ENCODE data around the gene BTBD2. TPM values are rescaled to one million over a fixed set of nuclear protein-coding genes. Genes with fewer than 3 reads are reported as not detected.

BTBD2 gene
- total RNA-seq, 1 donor = 46.6 TPM

GRCh38 chr19:1956122-1956494, 59.4 kb downstream of the BTBD2 start:
- DNase-seq (ENCODE audit: low read depth) = no peak
- H3K4me3 ChIP-seq (ENCODE audit: low read depth, low read length) = no peak overlapping the region
- no peak for TF ChIP-seq CTCF (IDR thresholded peaks at IDR 0.05; ENCODE audit: insufficient read depth, low read depth, low read length)

- TF ChIP-seq CTCF (IDR thresholded peaks at IDR 0.05; ENCODE audit: insufficient read depth, low read depth, low read length) = no peak
- DNase-seq (ENCODE audit: low read depth) = no peak
- no peak overlapping the region for H3K4me3 ChIP-seq (ENCODE audit: low read depth, low read length)
Observed at GRCh38 chr19:1955171-1956121, 60.1 kb downstream of the BTBD2 start.

- TF ChIP-seq CTCF (IDR thresholded peaks at IDR 0.05; ENCODE audit: insufficient read depth, low read depth, low read length) = no peak
- no peak for DNase-seq (ENCODE audit: low read depth)
- H3K4me3 ChIP-seq (ENCODE audit: low read depth, low read length) = no peak overlapping the region
Observed at GRCh38 chr19:1954532-1954933, 61.0 kb downstream of the BTBD2 start.

- no peak for TF ChIP-seq CTCF (IDR thresholded peaks at IDR 0.05; ENCODE audit: insufficient read depth, low read depth, low read length)
- DNase-seq (ENCODE audit: low read depth) = no peak
- H3K4me3 ChIP-seq (ENCODE audit: low read depth, low read length) = no peak overlapping the region
Observed at GRCh38 chr19:1953441-1954094, 61.9 kb downstream of the BTBD2 start.

- DNase-seq (ENCODE audit: low read depth) = no peak
- TF ChIP-seq CTCF (IDR thresholded peaks at IDR 0.05; ENCODE audit: insufficient read depth, low read depth, low read length) = no peak
- no peak overlapping the region for H3K4me3 ChIP-seq (ENCODE audit: low read depth, low read length)
Observed at GRCh38 chr19:1953037-1953436, 62.5 kb downstream of the BTBD2 start.

GRCh38 chr19:1952635-1953034, 62.9 kb downstream of the BTBD2 start:
- DNase-seq (ENCODE audit: low read depth) = no peak
- no peak for TF ChIP-seq CTCF (IDR thresholded peaks at IDR 0.05; ENCODE audit: insufficient read depth, low read depth, low read length)
- H3K4me3 ChIP-seq (ENCODE audit: low read depth, low read length) = no peak overlapping the region
